ENCODE measurements around the gene ARL4A. TPM values are rescaled to one million over a fixed set of nuclear protein-coding genes. Genes with fewer than 3 reads are reported as not detected.

Gene ARL4A
- polyA plus RNA-seq, 1 donor (not counting 4 experiments of a cell fraction or from before 2014, with no cell fraction given) = 17.1 TPM

GRCh38 chr7:12716134-12716681 lies 28.8 kb downstream of the ARL4A start:
- H3K27me3 ChIP-seq (ENCODE audit: control insufficient read depth, extremely low read depth, insufficient read depth, low read length) = no peaks in the 10 kb centered on the region
- H3K79me2 ChIP-seq (ENCODE audit: control insufficient read depth, insufficient read depth, low read length) = no peaks in the 10 kb centered on the region
- TF ChIP-seq CTCF (optimal IDR thresholded peaks at IDR 0.05 in 1 of 3, IDR thresholded peaks at IDR 0.05 in 1 of 3, conservative IDR thresholded peaks at IDR 0.05 in 1 of 3; ENCODE audit: extremely low read depth in 1 of 3, insufficient read depth in 2 of 3, low read length in 3 of 3) (no peak), EZH2 (IDR thresholded peaks at IDR 0.05; ENCODE audit: low read length) (no peak)
- H3K9me3 ChIP-seq (ENCODE audit: control insufficient read depth, low read depth, low read length) = no peaks in the 10 kb centered on the region
- H3K9me1 ChIP-seq (ENCODE audit: control insufficient read depth, extremely low read depth, insufficient read depth, low read length) = no peaks in the 10 kb centered on the region
- H3K27ac ChIP-seq (ENCODE audit: control insufficient read depth, insufficient read depth, low read length) = no peak overlapping the region
- no peak overlapping the region for H3K4me3 ChIP-seq (ENCODE audit: control insufficient read depth in 2 of 3, extremely low read depth in 1 of 3, insufficient read depth in 2 of 3, low read depth in 1 of 3, low read length in 3 of 3)
- H3K4me1 ChIP-seq (ENCODE audit: control insufficient read depth, extremely low read depth, insufficient read depth, low read length) = peaks cover 23% of the 10 kb centered on the region
- H4K20me1 ChIP-seq (ENCODE audit: control insufficient read depth, extremely low read depth, insufficient read depth, low read length) = no peaks in the 10 kb centered on the region
- H2AFZ ChIP-seq (ENCODE audit: control insufficient read depth, low read length) = peak overlapping the region; percentile 30
- dilution Hi-C loops (cut with MboI; ENCODE audit: extremely low pct_ligation_motif_present, low sequenced_read_pairs) = no loop called here
- peak overlapping the region; percentile 24 for H3K4me2 ChIP-seq (ENCODE audit: control insufficient read depth, extremely low read depth, insufficient read depth, low read depth, low read length)
- no peaks in the 10 kb centered on the region for H3K36me3 ChIP-seq (ENCODE audit: control insufficient read depth in 2 of 2, extremely low read depth in 1 of 2, insufficient read depth in 2 of 2, low read length in 2 of 2)
- H3K9ac ChIP-seq (ENCODE audit: control insufficient read depth, extremely low read depth, insufficient read depth, low read length) = no peak overlapping the region
- DNase-seq (ENCODE audit: low read depth, low spot score) = no peak
- FAIRE-seq = no peak

- Histone ChIP-seq H3K4me1 (ENCODE audit: control insufficient read depth, extremely low read depth, insufficient read depth, low read length) (peaks cover 23% of the 10 kb centered on the region), H3K79me2 (ENCODE audit: control insufficient read depth, insufficient read depth, low read length) (no peaks in the 10 kb centered on the region), H3K9ac (ENCODE audit: control insufficient read depth, extremely low read depth, insufficient read depth, low read length) (no peak overlapping the region), H3K4me2 (ENCODE audit: control insufficient read depth, extremely low read depth, insufficient read depth, low read depth, low read length) (no peak overlapping the region), H3K9me1 (ENCODE audit: control insufficient read depth, extremely low read depth, insufficient read depth, low read length) (no peaks in the 10 kb centered on the region), H3K27ac (ENCODE audit: control insufficient read depth, insufficient read depth, low read length) (no peak overlapping the region), H4K20me1 (ENCODE audit: control insufficient read depth, extremely low read depth, insufficient read depth, low read length) (no peaks in the 10 kb centered on the region), H2AFZ (ENCODE audit: control insufficient read depth, low read length) (no peak overlapping the region), H3K27me3 (ENCODE audit: control insufficient read depth, extremely low read depth, insufficient read depth, low read length) (no peaks in the 10 kb centered on the region), H3K9me3 (ENCODE audit: control insufficient read depth, low read depth, low read length) (no peaks in the 10 kb centered on the region), H3K4me3 (ENCODE audit: control insufficient read depth in 2 of 3, extremely low read depth in 1 of 3, insufficient read depth in 2 of 3, low read depth in 1 of 3, low read length in 3 of 3) (no peak overlapping the region), H3K36me3 (ENCODE audit: control insufficient read depth in 2 of 2, extremely low read depth in 1 of 2, insufficient read depth in 2 of 2, low read length in 2 of 2) (no peaks in the 10 kb centered on the region)
- no peak for FAIRE-seq
- dilution Hi-C loops (cut with MboI; ENCODE audit: extremely low pct_ligation_motif_present, low sequenced_read_pairs) = no loop called here
- TF ChIP-seq CTCF (optimal IDR thresholded peaks at IDR 0.05 in 1 of 3, IDR thresholded peaks at IDR 0.05 in 1 of 3, conservative IDR thresholded peaks at IDR 0.05 in 1 of 3; ENCODE audit: extremely low read depth in 1 of 3, insufficient read depth in 2 of 3, low read length in 3 of 3) (no peak), EZH2 (IDR thresholded peaks at IDR 0.05; ENCODE audit: low read length) (no peak)
- no peak for DNase-seq (ENCODE audit: low read depth, low spot score)
Observed at GRCh38 chr7:12716722-12717121, 29.3 kb downstream of the ARL4A start.

Data from keratinocyte (primary cell).